ENCODE results near the gene NTSR2.

Gene NTSR2

GRCh38 chr2:11613297-11613696 lies 56.7 kb downstream of the NTSR2 start:
- Histone ChIP-seq H3K9ac (ENCODE audit: low read depth, low read length) (no peak overlapping the region), H3K36me3 (ENCODE audit: control insufficient read depth, insufficient read depth, low read length) (peaks cover 34% of the 10 kb centered on the region), H3K4me1 (ENCODE audit: control insufficient read depth, insufficient read depth, low read length) (no peaks in the 10 kb centered on the region), H3K4me3 (ENCODE audit: low read depth, low read length) (no peak overlapping the region), H3K27me3 (ENCODE audit: control insufficient read depth, insufficient read depth, low read length) (no peaks in the 10 kb centered on the region), H3K9me3 (ENCODE audit: control insufficient read depth, insufficient read depth, low read length) (no peaks in the 10 kb centered on the region)

DNA sequence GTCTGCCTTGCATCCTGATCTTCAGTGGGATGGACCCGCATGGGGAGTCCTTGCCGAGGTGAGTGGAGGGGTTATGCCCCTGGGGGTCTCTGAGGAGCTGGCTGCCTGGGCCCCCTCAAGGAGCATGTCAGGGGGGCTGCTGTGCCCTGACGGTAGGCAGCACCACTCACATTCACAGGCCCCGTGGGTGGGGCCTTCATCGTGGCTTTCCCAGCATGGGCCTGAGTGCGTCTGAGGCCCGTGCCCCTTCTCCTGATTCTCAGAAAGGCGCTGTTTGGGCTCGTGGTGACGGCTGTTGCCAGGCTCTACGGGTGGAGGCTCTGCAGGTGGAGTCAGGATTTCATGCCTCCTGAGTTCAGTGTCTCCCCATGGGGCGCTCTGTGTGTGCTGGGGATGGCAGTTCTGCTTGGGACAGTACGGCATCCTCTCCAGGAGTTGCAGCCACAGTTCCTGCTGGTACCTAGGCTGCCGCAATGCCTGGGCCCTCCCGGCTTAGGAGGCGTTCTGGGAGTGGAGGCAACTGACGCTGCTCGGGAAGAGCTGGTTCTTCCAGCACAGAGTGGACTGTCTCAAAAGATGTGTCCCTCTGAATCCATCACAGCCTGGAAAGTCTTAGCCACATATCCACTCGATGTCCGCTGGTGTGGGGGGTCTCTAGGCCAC lies 57.3 kb downstream of the NTSR2 start:
- Histone ChIP-seq H3K27me3 (ENCODE audit: control insufficient read depth, insufficient read depth, low read length) (no peaks in the 10 kb centered on the region), H3K9me3 (ENCODE audit: control insufficient read depth, insufficient read depth, low read length) (no peaks in the 10 kb centered on the region), H3K36me3 (ENCODE audit: control insufficient read depth, insufficient read depth, low read length) (peaks cover 34% of the 10 kb centered on the region), H3K4me1 (ENCODE audit: control insufficient read depth, insufficient read depth, low read length) (no peaks in the 10 kb centered on the region), H3K9ac (ENCODE audit: low read depth, low read length) (no peak overlapping the region), H3K4me3 (ENCODE audit: low read depth, low read length) (no peak overlapping the region)

DNA sequence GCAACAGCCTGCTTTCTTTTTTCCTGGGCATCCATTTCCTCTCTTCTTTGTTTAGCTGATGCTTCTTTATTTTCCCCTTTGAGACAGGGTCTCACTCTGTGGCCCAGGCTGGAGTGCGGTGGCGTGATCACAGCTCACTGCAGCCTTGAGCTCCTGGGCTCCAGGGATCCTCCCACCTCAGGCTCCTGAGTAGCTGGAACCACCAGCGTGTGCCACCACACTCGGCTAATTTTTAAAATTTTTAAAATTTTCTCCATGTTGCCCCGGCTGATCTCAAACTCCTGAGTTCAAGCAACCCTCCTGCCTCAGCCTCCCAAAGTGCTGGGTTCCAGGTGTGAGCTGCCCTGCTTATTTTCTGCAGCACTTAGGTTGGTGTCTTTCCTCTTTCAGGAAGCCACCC lies 58.7 kb downstream of the NTSR2 start:
- Histone ChIP-seq H3K9me3 (ENCODE audit: control insufficient read depth, insufficient read depth, low read length) (no peaks in the 10 kb centered on the region), H3K9ac (ENCODE audit: low read depth, low read length) (no peak overlapping the region), H3K27me3 (ENCODE audit: control insufficient read depth, insufficient read depth, low read length) (no peaks in the 10 kb centered on the region), H3K36me3 (ENCODE audit: control insufficient read depth, insufficient read depth, low read length) (peaks cover 31% of the 10 kb centered on the region), H3K4me3 (ENCODE audit: low read depth, low read length) (no peak overlapping the region), H3K4me1 (ENCODE audit: control insufficient read depth, insufficient read depth, low read length) (no peaks in the 10 kb centered on the region)

DNA sequence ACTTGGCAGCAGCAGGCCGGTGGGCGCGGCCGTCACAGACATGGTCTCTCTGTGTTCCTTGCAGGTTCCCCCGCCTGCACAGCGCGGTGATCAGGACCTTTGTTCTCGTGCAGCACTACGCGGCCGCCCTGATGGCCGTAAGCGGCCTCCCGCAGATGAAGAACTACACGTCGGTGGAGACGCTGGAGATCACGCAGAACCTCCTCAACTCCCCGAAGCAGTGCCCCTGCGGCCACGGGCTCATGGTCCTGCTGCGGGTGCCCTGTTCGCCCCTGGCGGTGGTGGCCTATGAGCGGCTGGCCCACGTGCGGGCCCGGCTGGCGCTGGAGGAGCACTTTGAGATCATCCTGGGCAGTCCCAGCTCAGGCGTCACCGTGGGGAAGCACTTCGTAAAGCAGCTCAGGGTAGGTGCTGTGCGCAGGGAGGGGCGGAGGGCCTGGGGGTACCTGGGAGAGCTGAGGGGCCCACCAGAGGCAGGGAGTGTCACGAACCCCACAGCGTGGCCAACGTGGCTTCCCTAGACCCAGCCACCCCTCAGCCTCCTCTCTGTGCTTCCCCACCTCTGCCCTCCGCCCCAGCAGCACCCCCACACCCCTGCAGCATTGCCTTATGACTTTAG lies 59.3 kb downstream of the NTSR2 start:
- H3K9me3 ChIP-seq (ENCODE audit: control insufficient read depth, insufficient read depth, low read length): no peaks in the 10 kb centered on the region
- H3K4me1 ChIP-seq (ENCODE audit: control insufficient read depth, insufficient read depth, low read length): no peaks in the 10 kb centered on the region
- peaks cover 27% of the 10 kb centered on the region for H3K36me3 ChIP-seq (ENCODE audit: control insufficient read depth, insufficient read depth, low read length)
- no peak overlapping the region for H3K4me3 ChIP-seq (ENCODE audit: low read depth, low read length)
- no peaks in the 10 kb centered on the region for H3K27me3 ChIP-seq (ENCODE audit: control insufficient read depth, insufficient read depth, low read length)
- no peak overlapping the region for H3K9ac ChIP-seq (ENCODE audit: low read depth, low read length)

All from iPS-15b (cell line).